ENCODE data around the gene NDRG3. TPM values are rescaled to one million over a fixed set of nuclear protein-coding genes. Genes with fewer than 3 reads are reported as not detected.
A peak's percentile ranks its signal among the peaks of the same experiment; 100 is the strongest.

The NDRG3 gene
- polyA plus RNA-seq, 2 of the 4 experiments (the other 2 are of a cell fraction): 30.6 to 34.4 TPM

- Histone ChIP-seq H3K4me3 (no peak overlapping the region), H3K27ac (peak overlapping the region in 1 of 2 experiments; percentile 14; a peak in 1 of 6 replicates), H3K9me3 (no peaks in the 10 kb centered on the region), H3K4me2 (peak overlapping the region; percentile 18; the same call in 1 of the 3 replicates), H3K4me1 (peaks cover 19% of the 10 kb centered on the region)
- ChIA-PET CTCF (interaction anchor here (0.7 to 1.0 kb wide), 2 partner anchors 39 to 109 kb away, joined by 3 read pairs; no protein-coding TSS in a partner anchor), POLR2A (no interaction called here)
- TF ChIP-seq NPAS2 (CRISPR knock-in tag; IDR thresholded peaks at IDR 0.05; ENCODE audit: borderline replicate concordance): no peak
- no peak for TF ChIP-seq RAD21 (conservative IDR thresholded peaks at IDR 0.05 in 1 of 2, IDR thresholded peaks at IDR 0.05 in 1 of 2)
- TF ChIP-seq NR3C1 (IDR thresholded peaks at IDR 0.05): no peak
- no peak for TF ChIP-seq MAX (IDR thresholded peaks at IDR 0.05)
- TF ChIP-seq CTCF (IDR thresholded peaks at IDR 0.05): no peak
- no peak for TF ChIP-seq PBX3 (IDR thresholded peaks at IDR 0.05)
- no peak for TF ChIP-seq POLR2AphosphoS2 (conservative IDR thresholded peaks at IDR 0.05; ENCODE audit: low read length)
- no peak for DNase-seq (ENCODE audit: low read depth in 1 of 2, low spot score in 1 of 2)
- no peak for ATAC-seq
- FAIRE-seq: no peak
- WGBS (ENCODE audit: missing lambda C conversion rate): 59% methylated on average over 8 of the region's 8 CpGs
Observed at GRCh38 chr20:36647196-36648121, 98.4 kb downstream of the NDRG3 start.

- H3K4me3 ChIP-seq: no peak overlapping the region
- no peak overlapping the region for H3K4me2 ChIP-seq
- no peak overlapping the region for H3K27ac ChIP-seq
- no peak for TF ChIP-seq CBX2 (IDR thresholded peaks at IDR 0.05; ENCODE audit: borderline replicate concordance, low read depth)
- TF ChIP-seq TFCP2L1 (CRISPR knock-in tag; IDR thresholded peaks at IDR 0.05): no peak
- TF ChIP-seq ELK1 (IDR thresholded peaks at IDR 0.05; ENCODE audit: low read depth, low read length): no peak
- TF ChIP-seq REST (IDR thresholded peaks at IDR 0.05): no peak
- no peak for TF ChIP-seq MAZ (IDR thresholded peaks at IDR 0.05; ENCODE audit: borderline replicate concordance, low read depth, low read length)
- no peak for TF ChIP-seq E2F6 (IDR thresholded peaks at IDR 0.05; ENCODE audit: borderline replicate concordance, low read depth)
- TF ChIP-seq HMGXB4 (CRISPR knock-in tag; IDR thresholded peaks at IDR 0.05; ENCODE audit: borderline replicate concordance): no peak
- TF ChIP-seq EHMT2 (IDR thresholded peaks at IDR 0.05; ENCODE audit: low read depth): no peak
- TF ChIP-seq FOSB (CRISPR knock-in tag; IDR thresholded peaks at IDR 0.05): no peak
- no peak for TF ChIP-seq KDM1A (IDR thresholded peaks at IDR 0.05; ENCODE audit: low read depth)
- TF ChIP-seq POLR2A (IDR thresholded peaks at IDR 0.05; ENCODE audit: low read length): no peak
- no peak for TF ChIP-seq HDAC2 (IDR thresholded peaks at IDR 0.05)
- no peak for TF ChIP-seq HEYL (CRISPR knock-in tag; IDR thresholded peaks at IDR 0.05)
- no peak for TF ChIP-seq POLR2AphosphoS2 (conservative IDR thresholded peaks at IDR 0.05; ENCODE audit: low read length)
- no peak for TF ChIP-seq SMC3 (IDR thresholded peaks at IDR 0.05)
- no peak for TF ChIP-seq MYC (IDR thresholded peaks at IDR 0.05; ENCODE audit: borderline replicate concordance, low read length)
- TF ChIP-seq CBX8 (IDR thresholded peaks at IDR 0.05): no peak
- TF ChIP-seq JUNB (IDR thresholded peaks at IDR 0.05): no peak
- ChIA-PET POLR2A (no interaction called here), CTCF (interaction anchor here (1.0 kb wide), 1 partner anchor 110 kb away, joined by 3 read pairs; no protein-coding TSS in a partner anchor)
- WGBS (ENCODE audit: missing lambda C conversion rate): 98% methylated on average over 3 of the region's 3 CpGs
- H3K9me3 ChIP-seq: no peaks in the 10 kb centered on the region
- DNase-seq (ENCODE audit: low read depth in 1 of 2, low spot score in 1 of 2) (no peak), ATAC-seq (no peak), FAIRE-seq (no peak)
- H3K4me1 ChIP-seq: peaks cover 21% of the 10 kb centered on the region
Observed at GRCh38 chr20:36646678-36647077, 99.2 kb downstream of the NDRG3 start.

All from A549 (cell line).